ENCODE measurements around the gene TUFM. TPM values are rescaled to one million over a fixed set of nuclear protein-coding genes. Genes with fewer than 3 reads are reported as not detected.

Gene TUFM
- total and polyA plus RNA-seq, 2 of the 8 experiments (the other 6 are each of a cell fraction or from before 2014, with no cell fraction given): 216 to 249 TPM

- DNase-seq (ENCODE audit: low read depth in 1 of 2, low spot score in 2 of 2): no peak
- no peaks in the 10 kb centered on the region for H3K36me3 ChIP-seq (ENCODE audit: control insufficient read depth in 2 of 4, insufficient read depth in 4 of 4, low read length in 3 of 4)
- H2BK20ac ChIP-seq (ENCODE audit: low read length): no peak overlapping the region
- peak overlapping the region; percentile 8 for H3K56ac ChIP-seq (replicated peaks; ENCODE audit: insufficient read length, low read depth, low read length)
- WGBS, 2 experiments (ENCODE audit: extremely low coverage in 1 of 2, insufficient coverage in 1 of 2, insufficient read length in 1 of 2, insufficient replicate concordance in 2 of 2, low coverage in 1 of 2, low lambda C conversion rate in 2 of 2, missing lambda C conversion rate in 1 of 2): 4% methylated on average over 26 of the region's 27 CpGs; no CpG with 5 or more reads in 1 of the 2 experiments
- H2BK12ac ChIP-seq (ENCODE audit: low read depth, low read length): no peak overlapping the region
- H3K9ac ChIP-seq (replicated peaks in 1 of 4; ENCODE audit: extremely low read depth in 1 of 4, low read depth in 3 of 4, low read length in 3 of 4): peak overlapping the region; percentile 69 to 77 (median 72)
- no peak overlapping the region for H2AFZ ChIP-seq (ENCODE audit: low read length)
- peak overlapping the region; percentile 25 for H4K5ac ChIP-seq (ENCODE audit: insufficient read length, low read depth, low read length)
- ChIA-PET CTCF (ENCODE audit: partially characterized antibody) (interaction anchor here (1.5 to 2.7 kb wide), 3 partner anchors 10 to 65 kb away, joined by 3 to 18 read pairs (median 4); no protein-coding TSS in a partner anchor), POLR2A (ENCODE audit: partially characterized antibody) (interaction anchor here (0.7 to 13.3 kb wide), 16 partner anchors 9 to 94 kb away, joined by 3 to 164 read pairs (median 4); partner anchors contain the start of genes ATXN2L, RABEP2, SH2B1 and TUFM)
- H3K27me3 ChIP-seq (replicated peaks in 1 of 4; ENCODE audit: control insufficient read depth in 3 of 4, extremely low read depth in 1 of 4, insufficient read depth in 3 of 4, low read length in 3 of 4): peaks cover 0 to 8% (median 7%) of the 10 kb centered on the region in 4 experiments; a peak in 2 of 7 replicates
- FAIRE-seq: no peak
- no peak overlapping the region for H2BK5ac ChIP-seq (ENCODE audit: low read depth, low read length)
- no peaks in the 10 kb centered on the region for H3K79me2 ChIP-seq (ENCODE audit: control insufficient read depth in 1 of 2, insufficient read depth in 2 of 2, low read length in 2 of 2)
- H3K4me2 ChIP-seq (ENCODE audit: insufficient read depth in 1 of 2, low read depth in 2 of 2, low read length in 2 of 2): peak overlapping the region; percentile 78 to 84
- H4K20me1 ChIP-seq (replicated peaks in 1 of 2; ENCODE audit: control insufficient read depth in 1 of 2, insufficient read depth in 2 of 2, low read length in 2 of 2): peaks cover 2 to 3% of the 10 kb centered on the region in 2 experiments
- H3K4ac ChIP-seq (replicated peaks; ENCODE audit: insufficient read length, low read depth, low read length): no peak overlapping the region
- H3K27ac ChIP-seq (ENCODE audit: low read depth, low read length): peak overlapping the region; percentile 59; the same call in 1 of the 2 replicates
- no peak overlapping the region for H2BK15ac ChIP-seq (ENCODE audit: low read length)
- H3K79me1 ChIP-seq (ENCODE audit: low read depth, low read length): no peaks in the 10 kb centered on the region; the same call in none of the 2 replicates
- H3K18ac ChIP-seq (ENCODE audit: extremely low read depth, low read length): peak overlapping the region; percentile 71; the same call in 1 of the 2 replicates
- no peak overlapping the region for H2BK120ac ChIP-seq (replicated peaks; ENCODE audit: low read depth, low read length)
- H3K9me3 ChIP-seq (ENCODE audit: insufficient read depth in 2 of 2, low read depth in 1 of 2, low read length in 1 of 2): no peaks in the 10 kb centered on the region
- no peak overlapping the region for H2AK5ac ChIP-seq (ENCODE audit: low read depth, low read length)
- peak overlapping the region; percentile 35; the same call in 1 of the 2 replicates for H4K8ac ChIP-seq (ENCODE audit: extremely low read depth, insufficient read depth, low read length)
- peak overlapping the region; percentile 61 to 78 (median 68) for H3K4me3 ChIP-seq (ENCODE audit: extremely low read depth in 1 of 4, insufficient read depth in 2 of 4, low read depth in 3 of 4, low read length in 4 of 4)
- H3K23ac ChIP-seq (ENCODE audit: insufficient read length): no peak overlapping the region
- H3K4me1 ChIP-seq (replicated peaks in 1 of 4; ENCODE audit: control insufficient read depth in 3 of 4, insufficient read depth in 4 of 4, low read length in 3 of 4): peaks cover 0 to 41% (median 30%) of the 10 kb centered on the region in 4 experiments; a peak in 6 of 7 replicates
- H3K23me2 ChIP-seq (ENCODE audit: low read depth, low read length): peaks cover 13% of the 10 kb centered on the region
- peak overlapping the region; percentile 18 for H3K14ac ChIP-seq (ENCODE audit: insufficient read length)
- peak overlapping the region; percentile 59 for H4K91ac ChIP-seq (replicated peaks; ENCODE audit: insufficient read length, low read length)
- TF ChIP-seq CBX5 (IDR thresholded peaks at IDR 0.05; ENCODE audit: low read depth, low read length) (no peak), TAF1 (IDR thresholded peaks at IDR 0.05; ENCODE audit: low read depth, low read length) (0 out of 2 replicates have a peak, but pooled peaks have one; percentile 10), SIN3A (conservative IDR thresholded peaks at IDR 0.05 in 1 of 2, IDR thresholded peaks at IDR 0.05 in 1 of 2; ENCODE audit: low read depth in 1 of 2, low read length in 2 of 2) (0 out of 4 replicates have a peak, but pooled peaks of 1 of the 2 experiments have one; percentile 19), KDM1A (IDR thresholded peaks at IDR 0.05; ENCODE audit: borderline replicate concordance, low read length) (0 out of 2 replicates have a peak, but pooled peaks have one; percentile 9), KDM5A (IDR thresholded peaks at IDR 0.05; ENCODE audit: low read length) (no peak), GABPA (IDR thresholded peaks at IDR 0.05; ENCODE audit: borderline replicate concordance, insufficient read depth, low read length) (no peak), SUZ12 (IDR thresholded peaks at IDR 0.05; ENCODE audit: low read length) (no peak), TAF7 (optimal IDR thresholded peaks at IDR 0.05; ENCODE audit: borderline replicate concordance, low read depth, low read length) (no peak), ZNF274 (IDR thresholded peaks at IDR 0.05; ENCODE audit: borderline replicate concordance, extremely low read depth, low read length) (no peak), E2F6 (IDR thresholded peaks at IDR 0.05) (no peak)
Observed at GRCh38 chr16:28879261-28879840, 33.2 kb upstream of the TUFM start.

Data from H1 (cell line).